ENCODE data around the gene ANAPC1.
"Not testable (repeated sequence)": the region's sequence is repeated elsewhere in the genome, so short reads cannot be mapped to it uniquely, and the experiment has no call there.

Gene ANAPC1

GRCh38 chr2:111904726-111905474 is 20.9 kb upstream of the ANAPC1 start:
- no peak for DNase-seq

GRCh38 chr2:111903930-111904439 is 20.0 kb upstream of the ANAPC1 start:
- DNase-seq: no peak

DNA sequence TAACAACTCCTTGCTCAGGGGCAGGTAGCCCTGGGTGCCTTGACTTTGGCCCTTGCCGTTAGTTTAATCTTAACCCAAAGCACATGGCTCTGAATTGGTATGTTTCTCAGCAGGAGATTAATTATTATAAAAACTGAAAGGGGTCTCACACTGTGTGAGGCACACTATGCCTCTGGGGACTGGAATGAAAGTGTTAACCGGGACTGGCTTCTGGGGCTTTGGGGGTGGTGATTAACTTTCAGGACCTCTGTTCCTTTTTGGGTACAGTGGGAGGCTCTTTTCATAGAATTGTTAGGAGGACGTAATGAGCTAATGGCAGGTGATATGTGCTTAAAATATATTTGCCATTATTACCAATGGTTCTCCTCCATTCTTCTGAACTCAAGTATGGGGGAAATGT is 19.5 kb upstream of the ANAPC1 start:
- no peak for DNase-seq

- peak; percentile 8 for DNase-seq
Observed at GRCh38 chr2:111900859-111901258, 16.9 kb upstream of the ANAPC1 start.

DNA sequence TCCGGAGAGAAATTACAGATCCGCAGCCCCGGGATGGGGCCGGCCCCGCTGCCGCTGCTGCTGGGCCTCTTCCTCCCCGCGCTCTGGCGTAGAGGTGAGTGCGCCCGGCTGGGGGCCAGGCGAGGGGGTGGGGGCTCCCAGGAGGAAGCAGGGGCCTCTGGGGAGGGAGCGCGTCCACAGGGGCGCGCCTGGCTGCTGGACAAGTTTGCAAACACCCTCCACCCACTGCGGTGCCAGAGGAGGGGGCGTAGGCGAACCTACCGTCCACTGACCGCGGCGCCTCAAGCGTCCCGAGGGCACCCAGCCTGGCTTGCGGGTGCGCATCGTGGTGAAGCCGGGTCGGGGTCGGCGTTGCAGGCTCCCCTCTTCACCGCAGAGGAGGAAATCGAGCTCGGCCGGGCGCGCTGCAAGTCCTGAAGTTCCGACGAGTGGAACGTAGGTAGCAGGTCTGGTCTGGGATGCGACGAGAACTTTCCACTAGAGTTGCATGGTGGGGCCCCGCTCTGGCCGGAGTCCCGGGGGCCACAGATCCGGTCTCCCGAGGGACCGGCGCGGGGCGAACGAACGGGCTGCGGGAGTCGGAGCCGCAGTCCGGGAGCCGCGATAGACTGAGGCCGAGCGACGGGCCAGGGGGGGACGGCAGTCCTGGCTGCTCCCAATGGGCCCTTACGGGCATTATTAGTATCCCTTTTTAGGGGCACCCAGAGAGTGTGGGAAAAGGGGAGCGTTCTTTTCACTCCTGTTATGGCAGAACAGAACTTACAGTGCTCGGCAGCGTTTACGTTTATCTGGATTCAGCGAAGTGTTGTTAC is 14.9 kb upstream of the ANAPC1 start:
- no peak for DNase-seq

GRCh38 chr2:111897924-111898702 is 14.1 kb upstream of the ANAPC1 start, which contains the start of gene MERTK:
TSS of gene MERTK (plus strand) at chr2:111898607. CDS start at chr2:111898736, 129 bp downstream.
- DNase-seq: peak; percentile 50

- DNase-seq: no peak
Observed at GRCh38 chr2:111897630-111897923, 13.6 kb upstream of the ANAPC1 start.

GRCh38 chr2:111896576-111896975 is 12.6 kb upstream of the ANAPC1 start:
- DNase-seq: no peak

- no peak for DNase-seq
Observed at GRCh38 chr2:111896024-111896423, 12.0 kb upstream of the ANAPC1 start.

GRCh38 chr2:111884592-111884964 is 585 bp upstream of the ANAPC1 start:
- no peak for DNase-seq

- DNase-seq: not testable (repeated sequence)
Observed at GRCh38 chr2:111872806-111873205, 11.2 kb downstream of the ANAPC1 start.

DNA sequence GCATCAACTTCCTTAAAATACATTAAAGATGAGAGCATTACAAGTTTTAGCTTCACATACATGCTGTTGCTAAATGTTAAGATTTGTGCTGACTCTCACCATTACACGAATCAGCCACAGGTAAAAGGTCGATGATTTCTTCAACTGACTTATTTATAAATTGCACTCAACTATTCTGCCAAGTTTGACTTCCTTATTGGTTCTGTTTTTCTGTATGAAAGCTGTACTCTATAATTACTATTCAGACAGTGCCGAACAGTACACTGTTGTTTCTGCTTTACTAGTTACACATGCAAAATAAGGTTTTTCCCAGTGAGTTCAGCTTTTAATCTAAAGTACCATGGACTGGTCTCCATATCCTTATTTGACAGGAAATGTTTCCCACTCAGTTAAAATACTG is 18.9 kb downstream of the ANAPC1 start:
- not testable (repeated sequence) for DNase-seq

DNA sequence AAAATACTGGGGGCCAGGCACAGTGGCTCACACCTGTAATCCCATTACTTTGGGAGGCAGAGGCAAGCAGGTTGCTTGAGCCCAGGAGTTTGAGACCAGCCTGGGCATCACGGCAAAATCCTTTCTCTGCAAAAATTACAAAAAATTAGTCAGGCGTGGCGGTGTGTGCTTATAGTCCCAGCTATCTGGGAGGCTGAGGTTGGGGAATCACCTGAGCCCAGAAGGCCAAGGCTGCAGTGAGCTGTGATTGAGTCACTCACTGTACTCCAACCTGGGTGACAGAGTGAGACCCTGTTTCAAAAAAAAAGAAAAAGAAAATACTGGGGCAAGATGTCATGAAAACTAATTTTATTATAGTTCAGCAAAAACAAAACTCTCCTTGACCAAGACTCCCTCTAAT is 24.0 kb downstream of the ANAPC1 start:
- not testable (repeated sequence) for DNase-seq

GRCh38 chr2:111852544-111852943 is 31.4 kb downstream of the ANAPC1 start:
- DNase-seq: not testable (repeated sequence)

DNA sequence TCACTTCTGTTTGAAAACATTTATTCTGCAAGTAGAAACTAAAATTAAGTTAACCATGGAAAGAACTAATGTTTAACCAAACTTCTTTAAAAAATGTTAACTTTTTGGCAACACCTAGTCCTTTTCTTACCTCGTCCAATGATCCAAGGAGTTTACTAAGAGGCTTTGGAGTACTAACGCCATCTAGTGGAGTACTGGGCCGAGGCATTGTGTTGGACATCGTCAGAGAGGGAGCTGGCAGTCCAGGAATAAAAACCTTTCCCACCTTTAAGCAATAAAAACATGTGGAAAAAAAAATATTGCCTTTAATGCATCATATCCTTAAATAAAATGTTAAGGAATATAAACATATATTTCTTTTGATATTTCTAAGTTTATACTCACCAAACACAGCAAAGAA is 33.3 kb downstream of the ANAPC1 start:
- peak; percentile 1 for DNase-seq

DNA sequence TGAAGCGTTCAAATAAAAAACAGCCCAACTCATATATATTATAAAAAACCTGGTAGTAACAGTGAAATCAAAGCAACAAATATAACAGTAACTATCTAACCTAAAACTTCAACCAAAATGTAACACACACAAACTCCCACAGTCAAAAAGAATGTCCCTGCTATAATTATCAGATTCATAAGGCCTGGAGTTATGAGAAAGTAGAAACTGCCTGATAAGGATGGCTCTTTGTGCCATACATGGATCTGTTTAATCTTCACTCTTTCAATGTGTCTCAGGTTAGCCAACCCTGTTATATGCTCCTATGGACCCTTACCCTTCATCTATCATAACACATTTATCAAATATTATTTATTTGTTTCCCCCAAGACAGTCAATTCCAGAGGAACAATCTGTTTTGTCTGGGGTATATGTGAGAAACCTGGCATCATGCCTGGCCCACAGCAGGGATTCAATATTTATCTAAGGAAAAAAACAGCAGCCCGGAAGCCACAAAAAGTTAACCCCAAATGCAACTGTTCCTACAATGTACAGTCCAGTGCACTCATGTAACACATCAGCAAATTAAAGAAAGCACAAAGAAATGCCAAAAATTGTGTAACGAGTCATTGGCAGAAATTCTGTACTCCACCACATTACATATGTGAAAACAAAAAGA is 44.2 kb downstream of the ANAPC1 start:
- peak; percentile 8 for DNase-seq

DNA sequence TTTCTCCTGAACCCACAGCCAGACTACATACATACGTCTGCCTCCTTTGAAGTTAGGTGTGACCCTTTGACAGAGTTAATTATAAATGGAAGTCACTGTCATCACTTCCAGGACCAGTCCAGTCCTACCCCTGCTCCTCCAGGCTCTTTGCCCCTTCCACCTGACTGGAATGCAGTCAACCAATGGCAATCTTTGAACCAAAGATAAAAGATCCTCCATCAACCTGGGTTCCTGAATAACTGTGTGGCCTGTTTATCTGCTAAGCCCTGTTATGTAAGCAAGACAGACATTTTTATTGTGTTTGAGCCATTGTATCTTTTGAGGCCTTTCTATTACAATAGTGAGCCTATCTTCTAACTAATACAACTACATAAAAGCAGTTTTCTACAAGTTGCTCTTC is 45.0 kb downstream of the ANAPC1 start:
- not testable (repeated sequence) for DNase-seq

DNA sequence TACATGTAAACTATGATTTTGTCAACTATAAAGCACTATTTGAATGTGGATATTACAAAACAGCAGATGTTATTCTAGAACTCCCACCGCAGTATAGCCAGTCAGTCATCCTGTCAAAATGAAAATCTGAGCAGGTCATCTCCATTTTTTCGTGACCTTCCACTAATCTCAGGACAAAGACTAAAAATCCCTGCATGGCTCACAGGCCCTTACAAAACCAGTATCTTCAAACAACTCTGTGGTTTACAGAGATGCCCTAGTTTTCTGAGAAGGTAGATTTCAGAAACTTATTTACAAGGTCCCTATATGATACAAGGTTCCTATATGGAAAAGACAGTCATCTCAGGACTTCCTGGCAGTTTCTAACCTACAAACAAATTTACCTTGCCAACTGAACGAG is 49.8 kb downstream of the ANAPC1 start:
- not testable (repeated sequence) for DNase-seq

GRCh38 chr2:111830479-111830878 is 53.5 kb downstream of the ANAPC1 start:
- not testable (repeated sequence) for DNase-seq

- DNase-seq: not testable (repeated sequence)
Observed at GRCh38 chr2:111828217-111828766, 55.7 kb downstream of the ANAPC1 start.

DNA sequence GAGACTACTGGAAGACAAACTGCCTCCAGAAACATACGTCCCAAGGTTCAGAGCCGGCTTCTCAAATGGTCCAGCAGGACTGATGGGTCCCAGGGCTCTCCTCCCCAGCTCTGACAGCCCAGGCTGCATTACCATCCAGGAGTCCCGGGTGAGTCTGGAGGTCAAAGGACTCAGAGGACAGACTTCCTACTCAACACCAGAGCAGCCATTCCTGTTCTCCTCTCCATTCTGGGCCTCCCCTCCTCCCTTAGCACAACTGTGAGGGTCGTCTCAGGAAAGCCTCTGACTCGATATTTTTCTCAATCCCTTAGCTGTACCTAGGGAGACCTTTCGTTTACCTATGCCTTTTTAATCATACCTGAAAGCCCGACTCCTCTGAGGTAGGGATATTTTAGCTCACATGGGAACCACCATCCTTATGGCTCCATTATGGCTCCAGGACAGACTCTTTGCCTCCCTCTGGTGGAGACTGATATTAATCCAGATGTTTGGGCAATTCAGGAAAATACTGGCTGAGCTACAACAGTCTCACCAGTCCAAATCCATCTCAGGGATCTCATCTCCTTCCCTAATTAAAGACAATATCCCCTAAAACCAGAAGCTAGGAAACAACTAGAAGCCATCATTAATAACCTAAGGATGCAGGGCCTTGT is 70.9 kb downstream of the ANAPC1 start:
- not testable (repeated sequence) for DNase-seq

DNA sequence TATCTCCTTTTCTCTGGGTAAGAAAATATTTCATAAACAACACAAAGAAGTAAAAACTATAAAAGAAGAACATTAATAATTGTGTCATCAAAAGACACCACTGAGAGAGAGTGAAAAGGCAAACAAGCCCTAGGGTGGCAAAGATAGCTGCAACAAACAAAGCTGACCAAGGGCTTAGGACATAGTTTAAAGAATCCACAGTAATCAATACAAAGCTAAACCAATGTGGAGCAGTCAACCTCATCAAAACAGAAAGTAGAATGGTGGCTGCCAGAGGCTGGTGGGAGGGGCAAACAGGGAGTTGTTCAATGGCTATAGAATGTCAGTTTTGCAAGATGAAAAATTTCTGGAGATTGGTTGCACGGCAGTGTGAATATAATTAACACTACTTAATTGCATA is 93.4 kb downstream of the ANAPC1 start:
- DNase-seq: not testable (repeated sequence)

All from COR-L47 (cell line).